Measurements from ENCODE around the gene TICAM2.

DNA sequence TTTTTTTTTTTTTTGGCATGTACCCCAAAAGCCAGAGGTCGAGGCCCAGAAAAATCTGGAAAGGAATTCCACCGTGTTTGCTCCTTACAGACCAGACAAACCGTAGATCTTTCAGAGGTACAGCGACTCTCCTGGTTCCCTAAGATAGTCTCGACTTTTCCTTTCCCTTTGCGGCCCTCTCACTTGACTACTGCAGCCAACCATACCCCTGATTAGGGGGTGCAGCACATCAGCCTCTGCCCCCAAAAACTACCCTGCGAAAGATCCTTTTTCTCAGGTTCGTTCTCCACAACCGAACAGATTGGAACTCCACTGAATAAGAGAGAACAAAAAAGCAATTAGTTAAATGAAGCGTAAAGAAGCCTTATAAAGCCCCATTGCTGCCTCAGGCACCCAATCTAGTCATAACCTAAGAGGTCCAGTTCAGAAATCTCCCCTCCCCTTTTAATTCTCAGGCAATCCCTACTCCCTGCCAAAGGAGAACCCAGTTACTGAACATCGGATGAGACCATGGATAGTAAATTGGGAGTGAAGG is 379 bp upstream of the TICAM2 start:
- TF ChIP-seq, protein P1, sequence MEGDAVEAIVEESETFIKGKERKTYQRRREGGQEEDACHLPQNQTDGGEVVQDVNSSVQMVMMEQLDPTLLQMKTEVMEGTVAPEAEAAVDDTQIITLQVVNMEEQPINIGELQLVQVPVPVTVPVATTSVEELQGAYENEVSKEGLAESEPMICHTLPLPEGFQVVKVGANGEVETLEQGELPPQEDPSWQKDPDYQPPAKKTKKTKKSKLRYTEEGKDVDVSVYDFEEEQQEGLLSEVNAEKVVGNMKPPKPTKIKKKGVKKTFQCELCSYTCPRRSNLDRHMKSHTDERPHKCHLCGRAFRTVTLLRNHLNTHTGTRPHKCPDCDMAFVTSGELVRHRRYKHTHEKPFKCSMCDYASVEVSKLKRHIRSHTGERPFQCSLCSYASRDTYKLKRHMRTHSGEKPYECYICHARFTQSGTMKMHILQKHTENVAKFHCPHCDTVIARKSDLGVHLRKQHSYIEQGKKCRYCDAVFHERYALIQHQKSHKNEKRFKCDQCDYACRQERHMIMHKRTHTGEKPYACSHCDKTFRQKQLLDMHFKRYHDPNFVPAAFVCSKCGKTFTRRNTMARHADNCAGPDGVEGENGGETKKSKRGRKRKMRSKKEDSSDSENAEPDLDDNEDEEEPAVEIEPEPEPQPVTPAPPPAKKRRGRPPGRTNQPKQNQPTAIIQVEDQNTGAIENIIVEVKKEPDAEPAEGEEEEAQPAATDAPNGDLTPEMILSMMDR (IDR thresholded peaks at IDR 0.05), result no peak
- TF ChIP-seq, protein P2, sequence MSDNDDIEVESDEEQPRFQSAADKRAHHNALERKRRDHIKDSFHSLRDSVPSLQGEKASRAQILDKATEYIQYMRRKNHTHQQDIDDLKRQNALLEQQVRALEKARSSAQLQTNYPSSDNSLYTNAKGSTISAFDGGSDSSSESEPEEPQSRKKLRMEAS (IDR thresholded peaks at IDR 0.05), result no peak
- no peak for TF ChIP-seq MYC (IDR thresholded peaks at IDR 0.05; ENCODE audit: borderline replicate concordance, low read length)

Measured in A549 (cell line).